A673 (cell line): ENCODE data around the gene GUCA2A. TPM values are rescaled to one million over a fixed set of nuclear protein-coding genes. Genes with fewer than 3 reads are reported as not detected.

Experiments
- BruUV-seq: library from RNA; stranded (reverse); fragments of 400-500 nt; replicated peaks from 2 replicates; lab custom pipeline; 2021; lab: Mats Ljungman, UMichigan
- CTCF ChIA-PET: fragments of 300-600 bp; sonication (Branson Sonifier 250); formaldehyde crosslinking; loops from one replicate; lab custom pipeline; 2022; ENCODE audit warnings: antibody characterized with exemption; lab: Charles Lee
- POLR2A ChIA-PET: fragments of 300-600 bp; sonication (Branson Sonifier 250); formaldehyde crosslinking; loops from one replicate; lab custom pipeline; 2022; ENCODE audit warnings: antibody characterized with exemption; ENCODE audit not compliant: low non-redundant PET; lab: Charles Lee
- DNase-seq: peaks from one replicate; pipeline ENCODE4 v3.0.0-alpha.2; 2015; ENCODE audit warnings: low spot score
- H3K27ac ChIP-seq: fragments of 200-600 bp; sonication (generic); 2 replicates; pipeline ENCODE4 v1.5.1; 2016; ENCODE audit warnings: mixed run types, low read depth, mild to moderate bottlenecking, mixed read lengths, antibody characterized with exemption, low read length; ENCODE audit not compliant: poor library complexity, severe bottlenecking
- H3K27me3 ChIP-seq: fragments of 200-600 bp; sonication (generic); replicated peaks from 2 replicates; pipeline ENCODE4 v1.6.1; 2017; ENCODE audit warnings: mixed run types, low read depth, mild to moderate bottlenecking, mixed read lengths, antibody characterized with exemption, low read length; ENCODE audit not compliant: insufficient read depth, poor library complexity
- H3K36me3 ChIP-seq: fragments of 200-600 bp; sonication (generic); 2 replicates; pipeline ENCODE4 v1.6.1; 2016; ENCODE audit warnings: mixed run types, mild to moderate bottlenecking, mixed read lengths, antibody characterized with exemption, low read length; ENCODE audit not compliant: insufficient read depth, poor library complexity, severe bottlenecking
- H3K4me1 ChIP-seq: fragments of 200-600 bp; sonication (generic); 2 replicates; pipeline ENCODE4 v1.6.1; 2017; ENCODE audit warnings: mixed run types, mild to moderate bottlenecking, mixed read lengths, antibody characterized with exemption, low read length; ENCODE audit not compliant: insufficient read depth, poor library complexity, severe bottlenecking
- H3K4me3 ChIP-seq: fragments of 200-600 bp; sonication (generic); 2 replicates; pipeline ENCODE4 v1.5.1; 2016; ENCODE audit warnings: low read depth, mixed run types, mild to moderate bottlenecking, mixed read lengths, low read length; ENCODE audit not compliant: poor library complexity, severe bottlenecking
- H3K9me3 ChIP-seq: fragments of 200-600 bp; sonication (generic); 2 replicates; pipeline ENCODE4 v1.6.1; 2016; ENCODE audit warnings: mixed run types, low read depth, mild to moderate bottlenecking, mixed read lengths, antibody characterized with exemption, low read length; ENCODE audit not compliant: poor library complexity, severe bottlenecking
- CTCF ChIP-seq: fragments of 300-800, 200-600 bp; sonication (generic); conservative IDR thresholded peaks from 2 replicates; pipeline ENCODE4 v1.5.1; 2017; ENCODE audit warnings: low read depth, mild to moderate bottlenecking, antibody characterized with exemption, low read length, moderate library complexity, mixed read lengths
- EZH2 ChIP-seq: fragments of 200-600 bp; sonication (generic); IDR thresholded peaks from 2 replicates; pipeline ENCODE4 v1.6.1; 2017; ENCODE audit warnings: borderline replicate concordance, low read depth, mild to moderate bottlenecking, mixed read lengths, antibody characterized with exemption, low read length; ENCODE audit not compliant: poor library complexity, severe bottlenecking
- intact Hi-C: fragments of 100-400 bp; cut with micrococcal nuclease; formaldehyde crosslinking; loops from one replicate; pipeline ENCODE4 v1.10.0; 2022; ENCODE audit not compliant: unreplicated experiment
- total RNA-seq: library from RNA; stranded (reverse); gene quantifications from 2 replicates; pipeline ENCODE4 v1.2.3, GENCODE V29; 2021

The GUCA2A gene
- total RNA-seq, 1 experiment from 2014 or later = not detected

- DNase-seq = no peak
- Histone ChIP-seq H3K4me3 (no peak overlapping the region), H3K27ac (no peak overlapping the region), H3K9me3 (peaks cover 4% of the 10 kb centered on the region), H3K4me1 (no peaks in the 10 kb centered on the region), H3K36me3 (no peaks in the 10 kb centered on the region), H3K27me3 (no peaks in the 10 kb centered on the region)
- intact Hi-C loops = no loop called here
- BruUV-seq = no TSS peak
- CTCF ChIA-PET = no interaction called here
- no peak for TF ChIP-seq EZH2
- no peak for TF ChIP-seq CTCF
- POLR2A ChIA-PET = no interaction called here
Observed at GRCh38 chr1:42165511-42166210, 1.1 kb upstream of the GUCA2A start.

GRCh38 chr1:42163536-42164503, 725 bp downstream of the GUCA2A start:
- DNase-seq = no peak
- H3K9me3 ChIP-seq = peaks cover 6% of the 10 kb centered on the region
- no peaks in the 10 kb centered on the region for H3K36me3 ChIP-seq
- CTCF ChIA-PET = interaction anchor here (1.4 kb wide), 1 partner anchor 10 kb away, joined by 4 read pairs; no protein-coding TSS in a partner anchor
- no peak overlapping the region for H3K4me3 ChIP-seq
- no peak for TF ChIP-seq EZH2
- TF ChIP-seq CTCF = no peak
- POLR2A ChIA-PET = no interaction called here
- H3K27me3 ChIP-seq = no peaks in the 10 kb centered on the region
- no peaks in the 10 kb centered on the region for H3K4me1 ChIP-seq
- no peak overlapping the region for H3K27ac ChIP-seq
- no TSS peak for BruUV-seq
- intact Hi-C loops = no loop called here

DNA sequence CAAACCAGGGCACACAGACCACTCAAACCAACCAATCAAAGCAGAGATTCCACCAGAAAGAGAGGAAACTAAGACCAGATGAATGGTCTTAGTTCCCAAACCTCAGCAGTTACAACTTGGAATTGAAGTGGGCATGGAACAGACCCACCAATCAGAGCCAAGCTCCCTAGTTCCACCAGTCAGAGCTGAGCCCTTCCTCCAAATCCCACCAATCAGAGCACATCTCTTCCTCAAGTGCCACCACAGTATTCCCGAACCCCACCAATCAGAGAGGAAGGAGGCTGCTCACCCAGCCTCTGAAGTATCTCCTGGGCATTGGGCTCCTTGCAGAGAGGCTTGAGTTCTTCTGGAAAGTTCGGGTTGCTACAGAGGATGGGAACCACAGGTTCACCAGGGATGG, 1.4 kb downstream of the GUCA2A start:
- intact Hi-C loops = no loop called here
- POLR2A ChIA-PET = no interaction called here
- no TSS peak for BruUV-seq

More for the DNA sequence above, 1.4 kb downstream of the GUCA2A start:
- CTCF ChIA-PET = interaction anchor here (1.4 kb wide), 1 partner anchor 11 kb away, joined by 4 read pairs; no protein-coding TSS in a partner anchor
- TF ChIP-seq CTCF (no peak), EZH2 (no peak)
- Histone ChIP-seq H3K36me3 (no peaks in the 10 kb centered on the region), H3K4me1 (no peaks in the 10 kb centered on the region), H3K9me3 (peaks cover 6% of the 10 kb centered on the region), H3K4me3 (no peak overlapping the region), H3K27ac (no peak overlapping the region), H3K27me3 (no peaks in the 10 kb centered on the region)
- DNase-seq = no peak
